Ammon's horn (tissue), 1 donor: ENCODE results near the gene KIAA1755.
A peak's percentile ranks its signal among the peaks of the same experiment; 100 is the strongest.

Experiments used
- DNase-seq: peaks from one replicate; pipeline ENCODE4 v3.0.0-alpha.2; 2016; ENCODE audit warnings: low spot score

The KIAA1755 gene

DNA sequence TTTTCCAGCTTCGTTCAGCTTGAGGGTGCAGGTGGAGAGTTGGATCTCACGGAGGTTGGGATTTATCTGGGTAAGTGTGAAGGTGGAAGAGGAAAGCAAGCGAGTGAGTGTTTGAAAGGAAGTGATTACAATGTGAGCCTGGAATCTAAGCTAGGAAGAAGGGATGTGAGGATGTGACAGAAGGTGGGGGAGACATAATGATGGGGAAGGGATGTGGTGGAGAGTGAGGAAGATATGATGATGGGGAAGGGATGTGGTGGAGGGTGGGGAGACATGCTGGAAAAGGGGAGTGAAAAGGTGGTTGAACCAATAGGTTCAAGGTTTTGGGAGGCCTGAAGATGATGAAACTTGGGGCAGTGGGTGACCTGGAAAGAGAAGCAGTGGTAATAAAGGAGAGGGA lies 23.2 kb downstream of the KIAA1755 start:
- no peak for DNase-seq

- no peak for DNase-seq
Observed at GRCh38 chr20:38231531-38232121, 28.9 kb downstream of the KIAA1755 start.

DNA sequence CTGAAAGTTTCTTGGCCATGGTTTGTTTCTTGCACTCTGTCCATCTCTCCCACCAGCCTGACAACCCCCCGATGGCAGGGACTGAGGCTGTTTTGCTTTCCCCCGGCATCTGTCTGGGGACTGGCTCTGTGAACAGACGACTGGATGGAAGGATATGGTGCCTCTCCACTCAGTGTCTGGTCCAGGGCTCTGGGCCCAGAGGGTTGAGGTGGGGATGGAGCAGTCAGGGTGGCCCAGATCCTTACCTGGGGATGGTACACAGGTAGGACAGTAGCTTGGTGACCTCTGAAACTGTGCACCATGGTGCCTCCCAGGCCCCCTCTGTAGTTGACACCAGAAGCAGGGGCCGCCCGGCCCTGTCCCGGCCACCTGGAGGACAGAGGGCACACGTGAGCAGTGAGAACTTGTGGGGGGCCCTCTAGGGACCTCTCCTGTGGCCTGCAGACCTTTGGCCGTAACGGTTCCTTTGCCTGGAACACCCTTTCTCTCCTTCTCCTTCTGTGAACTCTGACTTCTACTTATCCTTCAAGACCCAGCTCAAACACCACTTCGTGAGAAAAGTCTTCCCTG lies 29.5 kb downstream of the KIAA1755 start:
- DNase-seq = no peak

DNA sequence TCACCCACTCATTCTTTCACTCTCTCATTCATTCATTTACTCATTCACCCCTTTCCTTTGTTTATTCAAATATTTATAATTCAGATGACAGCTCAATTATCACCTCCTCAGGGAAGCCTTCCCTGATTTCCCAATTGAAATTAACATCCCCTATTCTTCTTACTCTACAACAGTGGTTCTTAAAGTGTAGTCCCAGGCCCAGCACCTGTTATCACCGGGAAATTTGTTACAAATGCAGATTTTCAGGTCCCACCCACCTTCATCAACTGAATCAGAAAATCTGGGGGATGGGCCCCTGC lies 30.3 kb downstream of the KIAA1755 start:
- no peak for DNase-seq

GRCh38 chr20:38229376-38230252 lies 30.9 kb downstream of the KIAA1755 start:
- DNase-seq = no peak

DNA sequence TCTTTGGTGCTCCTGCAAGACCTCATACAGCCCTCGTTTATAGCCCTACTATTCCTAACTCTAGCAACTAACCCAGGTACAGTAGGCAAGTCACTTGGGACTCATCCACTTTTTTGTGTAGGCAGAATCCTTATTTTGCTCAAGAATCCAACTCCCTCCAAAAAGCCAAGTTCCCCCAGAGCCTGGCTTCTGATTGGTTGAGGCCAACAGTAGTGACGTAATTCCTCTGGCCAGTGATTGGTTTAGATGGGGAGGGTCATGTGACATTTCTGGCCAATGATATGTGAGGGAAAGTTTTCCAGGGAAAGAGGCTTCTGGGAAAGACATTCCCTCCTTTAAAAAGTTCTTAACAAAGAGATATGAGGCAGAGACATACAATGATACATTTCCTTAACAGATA lies 32.1 kb downstream of the KIAA1755 start:
- no peak for DNase-seq

DNA sequence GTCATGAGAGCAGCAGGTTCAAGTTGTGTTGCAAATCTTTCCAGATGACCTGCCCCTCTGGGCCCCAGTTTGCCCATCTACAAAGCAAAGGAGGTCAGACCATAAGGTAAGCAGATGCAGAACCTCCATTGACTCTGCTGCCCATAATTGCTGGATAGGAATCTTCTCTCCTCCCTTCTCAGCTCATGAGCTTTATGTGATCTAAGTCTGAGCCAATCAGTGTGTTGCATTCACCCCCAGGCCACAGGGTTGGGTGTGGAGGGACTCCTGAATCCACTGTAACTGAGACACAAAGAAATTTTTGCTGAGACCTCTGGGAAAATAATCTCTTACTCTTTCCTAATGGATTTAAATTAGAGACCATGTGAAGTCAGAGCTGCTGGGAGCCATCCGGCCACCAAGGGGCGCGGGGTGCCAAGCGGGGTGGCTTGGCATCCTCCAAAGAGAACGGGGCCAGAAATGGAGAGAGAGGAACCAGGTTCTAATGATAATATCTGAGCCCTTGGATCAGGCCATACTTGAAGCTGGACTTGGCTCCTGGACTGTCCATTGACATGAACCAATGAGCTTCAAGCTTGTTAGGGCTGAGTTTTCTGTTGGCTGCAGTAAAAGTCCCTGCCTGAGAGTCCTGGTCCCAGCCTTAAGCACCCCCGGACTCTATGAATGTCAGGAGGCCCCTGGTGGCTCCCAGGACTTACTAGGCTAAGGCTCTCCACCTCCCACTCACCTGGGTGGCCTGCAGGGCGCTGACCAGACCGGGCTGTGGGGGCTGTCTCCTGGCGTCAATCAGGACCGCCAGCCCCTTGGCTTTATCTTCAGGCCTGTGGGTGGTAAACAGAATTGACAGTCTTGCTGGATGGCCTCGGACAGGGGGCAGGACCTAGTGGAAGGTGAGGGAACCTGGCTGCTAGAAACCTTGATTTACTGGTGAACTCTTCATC lies 32.8 kb downstream of the KIAA1755 start:
- no peak for DNase-seq

DNA sequence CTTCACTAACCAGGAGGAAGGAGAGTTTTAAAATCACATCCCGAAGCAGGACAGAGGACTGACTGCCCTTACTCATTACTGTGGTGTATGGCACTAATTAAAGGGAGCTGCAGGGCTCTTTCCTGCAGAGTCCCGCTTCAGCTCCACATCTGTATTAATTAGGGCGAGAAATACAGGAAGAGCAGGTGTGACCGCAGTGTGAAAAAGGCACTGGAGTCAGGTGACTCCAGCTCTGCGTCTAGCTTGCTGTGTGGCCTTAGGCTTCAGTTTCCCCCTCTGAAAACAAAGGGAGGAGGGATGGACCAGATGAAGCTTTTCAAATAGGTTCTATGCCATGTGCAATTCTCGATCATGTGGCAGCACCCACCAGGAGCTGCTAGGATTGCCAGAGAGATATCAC lies 34.0 kb downstream of the KIAA1755 start:
- no peak for DNase-seq

DNA sequence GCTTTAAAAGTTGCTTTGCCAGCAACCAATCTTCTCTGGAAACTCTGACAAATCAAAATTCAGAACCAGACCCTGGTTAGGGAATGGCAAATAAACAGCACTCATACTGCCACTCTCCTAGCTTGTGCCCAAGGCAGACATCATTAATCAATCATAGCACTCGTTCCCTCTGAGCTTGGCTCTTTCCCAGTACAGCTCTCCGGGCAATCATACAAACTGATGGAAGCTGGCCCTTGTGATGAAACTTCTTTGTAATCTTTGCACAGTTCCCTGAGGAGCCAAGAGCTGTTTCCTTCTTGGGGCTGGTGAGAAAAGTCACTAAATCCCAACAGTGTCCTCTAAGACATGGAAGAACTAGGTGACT lies 34.7 kb downstream of the KIAA1755 start:
- DNase-seq = no peak

DNA sequence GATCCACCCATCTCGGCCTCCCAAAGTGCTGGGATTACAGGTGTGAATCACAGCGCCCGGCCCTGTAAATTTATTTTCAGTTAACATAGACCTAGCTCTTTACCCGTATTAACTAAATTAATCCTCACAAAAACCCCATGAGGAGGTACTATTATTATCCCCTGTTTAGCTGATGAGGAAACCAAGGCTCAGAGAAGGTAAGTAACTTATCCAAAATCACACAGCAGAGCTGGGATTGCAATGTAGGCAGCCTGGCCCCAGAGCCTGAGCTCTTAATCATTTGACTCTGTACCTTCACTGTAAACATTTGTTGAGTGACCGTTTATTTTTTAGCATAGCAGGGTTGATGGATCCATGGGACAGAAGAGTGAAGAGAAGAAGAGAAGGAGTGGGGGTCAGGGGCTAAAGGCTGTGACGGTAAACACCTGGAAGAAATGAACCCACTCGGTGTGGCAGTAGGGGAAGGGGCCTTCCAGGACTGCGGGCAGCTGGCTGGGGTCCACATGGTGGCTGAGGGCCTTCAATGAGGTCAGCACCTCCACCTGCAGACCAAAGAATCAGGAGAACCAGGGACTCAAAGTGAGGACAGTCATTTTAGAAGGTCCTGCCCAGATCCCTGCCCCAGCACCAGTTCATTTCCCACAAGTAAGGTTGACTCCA lies 35.2 kb downstream of the KIAA1755 start:
- no peak for DNase-seq

DNA sequence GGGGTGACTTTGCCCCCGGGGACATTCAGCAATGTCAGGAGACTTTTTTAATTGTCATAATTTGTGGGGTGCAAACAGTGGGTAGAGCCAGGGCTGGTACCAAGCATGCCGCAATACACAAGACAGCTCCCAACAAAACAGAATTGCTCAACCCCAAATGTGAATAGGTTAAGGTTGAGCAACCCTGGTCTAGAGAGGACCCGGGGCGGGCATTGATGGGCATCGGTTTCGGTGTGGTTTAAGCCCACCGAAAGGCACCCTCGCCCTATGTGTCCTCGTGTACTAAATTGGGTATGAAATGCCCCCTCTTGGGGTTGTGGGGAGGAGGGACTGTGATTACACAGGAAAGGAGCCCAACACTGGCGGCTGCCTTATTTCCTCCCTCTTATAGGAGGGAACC lies 36.0 kb downstream of the KIAA1755 start:
- DNase-seq = no peak

- DNase-seq = no peak
Observed at GRCh38 chr20:38223743-38224100, 36.8 kb downstream of the KIAA1755 start.

DNA sequence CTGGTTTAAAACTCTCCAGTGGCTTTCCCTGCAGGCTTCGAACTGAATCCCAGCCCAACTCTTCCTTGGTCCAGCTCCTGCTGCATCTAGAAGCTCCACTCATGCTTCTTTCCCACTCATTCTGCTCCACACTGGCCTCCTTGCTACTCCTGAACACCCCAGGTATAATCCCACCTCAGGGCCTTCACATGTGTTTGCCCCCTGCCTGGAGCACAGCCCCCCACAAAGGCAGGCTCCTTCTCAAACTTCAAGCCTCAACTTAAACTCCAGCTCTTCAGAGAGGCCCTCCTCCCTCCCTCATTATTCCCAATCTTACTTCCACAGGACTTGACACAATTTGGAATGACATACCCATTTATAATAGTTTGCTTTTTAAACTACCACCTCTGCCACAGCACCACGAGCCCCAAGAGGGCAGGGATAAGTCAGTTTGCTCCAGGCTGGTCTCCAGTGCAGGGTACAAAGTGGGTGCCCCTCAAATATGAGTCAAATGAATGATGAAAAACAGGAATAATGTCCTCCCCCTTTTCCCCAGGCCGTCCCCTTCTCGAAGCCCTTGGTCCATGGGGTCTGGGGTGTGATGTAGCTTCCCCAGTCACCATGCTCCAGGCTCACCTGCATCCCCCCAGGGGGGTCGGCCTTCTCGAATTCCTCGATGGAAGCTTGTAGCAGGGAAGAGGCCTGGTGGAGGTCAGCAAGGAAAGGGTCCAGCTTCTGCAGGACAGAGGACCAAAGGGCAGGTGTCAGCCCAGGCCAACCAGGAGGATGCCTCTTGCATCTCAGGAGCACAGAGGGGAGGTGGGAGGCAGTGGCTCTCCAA lies 37.4 kb downstream of the KIAA1755 start:
- no peak for DNase-seq

DNA sequence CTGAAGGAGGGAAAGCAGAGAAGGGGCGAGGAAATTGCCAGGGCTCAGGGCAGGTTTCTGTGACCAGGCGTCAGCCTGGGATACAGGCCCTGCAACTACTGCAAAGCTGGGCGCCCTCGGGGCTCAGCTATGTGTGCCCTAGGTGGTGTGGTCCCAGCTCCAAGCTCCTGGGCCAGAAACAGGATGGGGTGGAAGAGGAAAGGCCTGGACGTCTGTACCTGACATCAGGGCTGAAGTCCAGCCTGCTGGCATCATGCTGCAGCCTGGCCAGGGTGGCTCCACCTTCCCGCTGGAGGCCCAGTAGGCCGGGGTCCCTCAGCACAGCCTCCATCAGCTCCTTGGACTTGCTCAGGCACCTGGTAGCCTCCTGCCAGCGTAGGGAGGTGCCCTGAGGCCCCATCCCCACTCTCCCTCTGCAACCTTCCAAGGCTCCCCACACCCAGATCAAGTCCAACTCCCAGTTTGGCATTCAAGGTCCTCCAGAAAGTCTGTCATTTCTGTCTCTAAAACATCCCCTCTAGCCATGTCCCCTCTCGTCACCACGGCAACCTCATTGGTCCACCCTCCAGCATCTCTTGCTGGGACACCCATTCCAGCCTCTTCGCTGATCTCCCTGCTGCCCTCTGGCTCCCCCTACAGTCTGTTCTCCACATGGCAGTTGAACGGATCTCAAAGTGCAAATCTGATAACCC lies 38.2 kb downstream of the KIAA1755 start:
- DNase-seq = peak; percentile 62

- peak; percentile 60 for DNase-seq
Observed at GRCh38 chr20:38221119-38221589, 39.4 kb downstream of the KIAA1755 start.

- DNase-seq = no peak
Observed at GRCh38 chr20:38220587-38221118, 39.9 kb downstream of the KIAA1755 start.

- no peak for DNase-seq
Observed at GRCh38 chr20:38219006-38219950, 41.3 kb downstream of the KIAA1755 start.

DNA sequence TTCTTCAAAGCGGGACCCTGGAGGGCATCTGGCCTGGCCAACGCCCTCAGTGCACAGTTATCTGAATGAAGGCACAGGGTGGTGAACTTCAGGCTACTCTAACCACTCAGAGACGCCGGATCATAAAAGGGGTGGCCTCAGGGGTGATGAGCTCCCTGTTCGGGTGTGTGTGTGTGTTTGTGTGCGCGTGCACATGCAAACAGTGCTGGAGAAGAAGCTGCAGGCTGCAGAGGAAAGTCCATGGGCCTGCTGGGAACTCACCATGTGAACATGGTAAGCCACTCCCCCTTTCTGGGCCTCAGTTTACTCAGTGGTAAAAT lies 42.0 kb downstream of the KIAA1755 start:
- DNase-seq = no peak
